GM21717 (cell line): ENCODE measurements around the gene ITSN1.

Experiments used
- ATAC-seq: cut with Tn5 transposase; IDR thresholded peaks from one replicate; pipeline ENCODE4 v1.9.1; 2021; ENCODE audit warnings: mild to moderate bottlenecking, moderate library complexity; ENCODE audit not compliant: unreplicated experiment

Gene ITSN1

DNA sequence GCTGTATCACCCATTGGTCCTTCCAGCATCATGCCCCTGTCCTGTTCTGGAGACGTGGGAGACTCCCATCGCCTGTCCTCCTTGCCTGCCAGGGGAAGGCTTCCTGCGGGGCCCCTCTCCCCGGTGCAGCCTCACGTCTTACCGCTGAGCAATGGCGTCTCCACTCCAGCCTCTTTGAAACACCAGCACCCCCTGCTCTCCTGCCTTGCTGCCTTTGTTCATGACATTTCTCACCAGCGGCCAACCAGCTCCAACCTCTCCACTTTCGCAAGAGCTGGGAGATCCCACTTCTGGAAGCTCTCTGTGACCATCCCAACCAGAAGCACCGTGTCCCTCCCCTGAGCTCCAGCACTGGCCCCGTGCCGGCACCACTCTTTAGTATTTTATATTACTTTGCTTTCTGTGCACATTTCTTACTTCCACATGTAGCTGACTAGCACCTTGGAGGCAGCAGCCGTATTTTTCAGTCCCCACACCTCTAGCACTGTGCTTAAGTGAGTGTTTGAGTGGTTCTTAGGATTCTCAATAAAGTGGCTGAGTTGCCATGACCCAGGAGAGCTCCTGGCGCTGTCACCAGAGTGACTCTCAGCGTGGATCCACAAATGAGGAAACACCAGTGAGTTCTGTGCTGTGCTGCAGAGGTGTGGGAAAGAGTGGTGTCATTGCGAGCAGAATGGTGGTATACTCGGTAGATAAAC lies 189.8 kb downstream of the ITSN1 start:
- no peak for ATAC-seq

DNA sequence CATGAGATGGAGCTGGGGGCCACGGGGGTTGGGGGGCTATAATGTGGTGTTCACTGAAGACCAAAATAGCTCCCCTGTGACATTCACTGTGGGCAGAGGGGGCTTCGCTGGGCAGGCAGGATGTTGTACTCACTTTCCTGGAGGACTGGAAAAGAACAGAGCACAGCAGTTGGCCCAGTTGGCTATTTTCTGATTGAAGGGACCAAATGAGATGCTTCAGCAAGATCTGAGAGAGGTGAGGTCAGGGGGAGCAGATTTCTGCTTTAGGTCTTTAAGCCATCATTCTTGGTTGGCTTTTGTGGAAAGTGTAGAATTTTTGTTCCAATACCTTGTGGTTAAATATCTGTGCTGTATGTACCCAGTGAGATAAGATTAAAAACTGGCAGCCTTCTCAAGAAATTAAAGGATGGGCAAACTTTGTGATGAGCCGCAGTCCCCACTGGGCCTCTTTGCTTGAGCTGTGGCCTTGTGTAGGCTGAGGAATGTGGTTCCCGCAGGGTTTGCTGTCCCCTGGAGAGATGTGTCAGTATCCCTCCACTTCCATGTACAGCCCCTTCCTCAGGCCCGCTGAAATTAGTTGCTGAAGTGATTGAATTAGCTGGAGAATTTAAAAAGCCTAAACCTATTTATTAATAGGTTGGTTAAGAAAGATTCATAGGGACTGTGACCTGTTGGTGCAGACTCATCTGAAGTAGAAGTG lies 192.7 kb downstream of the ITSN1 start:
- ATAC-seq, result no peak

GRCh38 chr21:33835920-33836319 lies 193.6 kb downstream of the ITSN1 start:
- ATAC-seq, result no peak

- ATAC-seq, result no peak
Observed at GRCh38 chr21:33836408-33836807, 194.1 kb downstream of the ITSN1 start.

DNA sequence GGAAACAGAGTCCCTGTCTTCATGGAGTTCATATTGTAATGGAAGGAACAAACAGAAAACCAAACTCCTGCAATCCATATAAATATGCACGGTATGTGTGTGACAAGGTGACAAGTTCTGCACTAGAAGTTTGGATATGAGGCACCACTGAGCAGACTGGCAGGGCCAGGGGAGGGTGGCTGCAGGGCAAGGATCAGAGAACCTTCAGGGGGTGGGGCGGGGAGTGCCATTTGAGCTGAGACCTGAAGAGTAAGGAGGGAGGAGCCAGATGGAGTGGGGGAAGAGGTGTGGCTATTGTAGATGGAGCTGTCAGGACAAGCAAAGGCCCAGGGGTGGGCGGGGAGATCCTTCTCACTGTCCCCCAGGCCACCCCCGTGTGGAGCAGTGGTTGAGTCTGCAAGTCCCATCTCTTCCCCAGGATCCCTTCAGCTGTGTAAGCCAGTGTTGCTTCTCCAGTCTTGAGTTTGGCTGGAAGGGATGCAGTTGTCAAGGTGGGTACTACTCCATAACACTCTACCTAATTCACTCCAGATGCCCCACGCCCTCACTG lies 196.9 kb downstream of the ITSN1 start:
- no peak for ATAC-seq

- ATAC-seq, result no peak
Observed at GRCh38 chr21:33839806-33840205, 197.5 kb downstream of the ITSN1 start.

- no peak for ATAC-seq
Observed at GRCh38 chr21:33840771-33841170, 198.5 kb downstream of the ITSN1 start.

GRCh38 chr21:33841561-33841960 lies 199.3 kb downstream of the ITSN1 start:
- no peak for ATAC-seq

DNA sequence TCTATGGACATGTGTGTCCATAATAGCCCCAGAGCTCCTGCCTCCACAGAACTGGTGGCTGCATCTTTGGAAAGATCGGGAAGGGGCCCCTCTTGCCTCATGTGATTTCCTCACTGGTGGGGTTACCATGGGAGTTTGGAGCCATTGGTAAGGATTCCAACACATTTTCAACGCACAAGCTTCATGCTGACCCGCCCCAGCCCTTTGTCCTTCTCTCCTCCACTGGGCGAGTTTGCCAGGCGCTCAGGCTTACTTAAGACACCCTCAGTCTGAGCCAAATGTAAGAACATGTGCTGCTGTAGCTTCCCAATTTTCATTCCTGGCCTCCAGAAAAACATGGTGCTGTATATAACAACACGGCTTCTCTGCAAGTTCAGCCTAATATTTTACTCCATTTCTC lies 200.9 kb downstream of the ITSN1 start:
- no peak for ATAC-seq

GRCh38 chr21:33844104-33844889 lies 202.0 kb downstream of the ITSN1 start:
- ATAC-seq, result no peak

GRCh38 chr21:33844890-33845205 lies 202.5 kb downstream of the ITSN1 start:
- no peak for ATAC-seq

GRCh38 chr21:33846141-33846540 lies 203.8 kb downstream of the ITSN1 start:
- ATAC-seq, result no peak

- no peak for ATAC-seq
Observed at GRCh38 chr21:33847588-33848248, 205.4 kb downstream of the ITSN1 start.

DNA sequence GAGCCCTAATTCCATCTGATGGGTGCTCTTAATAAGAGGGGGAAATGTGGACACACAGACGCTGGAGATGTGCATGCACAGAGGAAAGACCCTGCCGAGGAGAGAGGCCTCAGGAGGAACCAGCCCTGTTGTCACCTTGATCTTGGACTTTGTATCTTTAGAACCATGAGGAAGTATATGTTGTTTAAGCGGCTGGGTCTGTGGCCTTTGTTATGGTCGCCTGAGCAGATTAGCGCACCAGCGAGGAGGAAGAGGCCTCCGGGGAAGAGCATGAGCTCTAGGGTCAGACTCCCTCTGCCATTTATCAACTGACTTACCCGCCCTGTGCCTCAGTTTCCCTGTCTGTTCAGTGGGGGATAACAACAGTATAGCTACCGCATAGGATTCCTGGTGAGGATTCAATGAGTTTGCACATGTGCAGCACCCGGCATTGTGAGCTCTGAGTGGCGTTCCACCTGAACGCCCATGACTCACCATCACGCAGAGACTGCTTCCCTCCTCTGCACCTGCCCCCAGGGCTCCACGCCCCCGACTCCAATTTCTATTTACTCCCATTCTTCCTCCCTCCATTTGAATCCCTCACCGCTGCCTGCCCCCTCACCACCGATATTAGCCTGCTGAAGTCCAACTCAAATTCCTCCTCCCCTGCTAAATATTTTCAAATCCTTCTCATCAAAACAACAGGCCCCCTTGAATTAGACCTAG lies 206.1 kb downstream of the ITSN1 start:
- ATAC-seq, result no peak

DNA sequence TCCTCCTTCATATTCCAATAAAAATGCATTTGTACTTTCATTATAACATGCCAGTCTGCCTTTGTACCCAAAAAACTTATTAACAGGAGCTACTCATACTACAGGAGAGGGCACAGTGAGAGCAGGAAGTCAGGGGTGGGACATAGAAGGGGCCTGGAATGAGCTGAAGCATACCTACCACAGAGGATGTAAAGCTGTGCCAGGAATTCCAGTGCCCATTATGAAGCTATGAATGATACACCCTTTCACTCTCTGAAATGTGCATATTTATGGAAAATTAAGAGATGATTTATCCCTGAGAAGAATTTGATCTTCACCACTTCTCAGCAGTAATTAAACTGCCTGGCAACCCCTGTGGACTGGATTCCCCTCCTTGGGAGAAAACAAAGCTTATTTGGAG lies 207.5 kb downstream of the ITSN1 start:
- no peak for ATAC-seq

DNA sequence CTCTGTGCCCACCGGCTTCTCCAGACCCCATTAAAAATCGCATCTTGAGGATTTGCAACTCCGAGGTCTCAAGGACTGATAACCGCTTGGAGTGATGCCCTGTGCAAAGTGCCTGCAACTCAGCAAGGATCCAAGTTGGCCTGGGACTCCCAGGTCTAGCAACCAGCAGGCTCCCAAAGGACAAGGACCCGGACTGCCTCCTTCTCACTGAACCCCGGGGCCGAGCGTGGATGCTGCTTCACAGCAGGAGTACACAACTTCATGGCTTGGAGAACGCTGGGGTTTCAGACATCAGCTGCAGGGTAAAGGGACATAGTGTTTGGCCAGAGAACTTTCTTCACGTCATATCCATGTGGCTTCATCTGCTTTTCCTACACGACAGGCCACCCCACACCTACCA lies 208.1 kb downstream of the ITSN1 start:
- no peak for ATAC-seq

GRCh38 chr21:33850985-33851384 lies 208.7 kb downstream of the ITSN1 start:
- no peak for ATAC-seq

DNA sequence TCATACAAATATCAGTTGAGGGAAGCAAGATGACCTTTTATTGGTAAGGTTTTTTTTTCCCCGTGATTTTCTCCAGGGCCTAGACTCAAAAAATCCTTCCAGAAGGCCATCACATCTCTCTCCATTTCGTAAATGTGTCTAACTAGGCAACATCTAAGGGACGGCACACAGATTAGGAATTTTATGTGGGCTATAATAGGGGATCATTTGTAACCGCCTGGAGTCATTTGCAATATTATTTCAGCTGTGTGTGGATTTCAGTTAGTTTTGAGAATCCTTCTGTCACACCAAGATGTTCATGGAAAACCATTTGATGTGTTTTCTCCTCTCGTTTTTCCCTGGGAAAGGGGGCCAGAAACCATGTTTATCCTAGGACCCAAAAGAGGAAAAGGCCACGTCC lies 210.2 kb downstream of the ITSN1 start:
- ATAC-seq, result no peak

- ATAC-seq, result no peak
Observed at GRCh38 chr21:33854604-33855003, 212.3 kb downstream of the ITSN1 start.

DNA sequence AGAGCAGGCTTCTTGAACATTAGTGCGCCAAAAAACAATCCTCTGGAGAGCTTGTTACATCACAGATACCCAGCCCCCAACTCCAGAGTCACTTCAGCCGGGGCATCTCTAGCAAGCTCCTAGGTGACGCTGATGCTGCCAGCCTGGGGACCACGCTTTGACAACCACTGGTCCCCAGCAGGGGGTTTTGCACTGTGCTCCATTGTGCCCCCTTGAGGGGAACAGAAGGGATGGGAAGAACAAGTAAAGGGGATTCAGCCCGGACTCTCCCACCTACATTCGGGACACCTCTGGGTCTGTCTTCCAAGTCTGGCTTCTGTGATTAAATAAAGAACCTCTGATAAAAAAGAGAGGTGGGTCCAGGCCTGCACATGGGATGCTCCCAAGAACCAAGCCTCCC lies 212.9 kb downstream of the ITSN1 start:
- no peak for ATAC-seq
